Colonic mucosa (tissue), 4 donors: ENCODE results near the gene FRMPD3. TPM values are rescaled to one million over a fixed set of nuclear protein-coding genes. Genes with fewer than 3 reads are reported as not detected.

Experiments used
- DNase-seq: peaks from one replicate; pipeline ENCODE4 v3.0.0-alpha.2; 2020
- H3K27ac ChIP-seq: fragments of 200-600 bp; one replicate; pipeline ENCODE4 v1.8.0; 2021
- H3K27me3 ChIP-seq: fragments of 200-600 bp; one replicate; pipeline ENCODE4 v1.8.0; 2021
- H3K36me3 ChIP-seq: fragments of 200-600 bp; one replicate; pipeline ENCODE4 v1.8.0; 2021
- H3K4me1 ChIP-seq: fragments of 200-600 bp; one replicate; pipeline ENCODE4 v1.8.0; 2021; ENCODE audit warnings: mild to moderate bottlenecking
- H3K4me3 ChIP-seq: fragments of 200-600 bp; one replicate; pipeline ENCODE4 v1.8.0; 2021
- H3K9ac ChIP-seq, 2 donors: one replicate each; pipeline ENCODE4 v1.7.0; 2013; ENCODE audit warnings: control low read depth in 2 of 2, low read depth in 2 of 2, low read length in 2 of 2
- H3K9me3 ChIP-seq: fragments of 200-600 bp; one replicate; pipeline ENCODE4 v1.8.0; 2021
- intact Hi-C: fragments of 100-400 bp; cut with DNase I; formaldehyde crosslinking; loops from one replicate; pipeline ENCODE4 v1.14.1; 2022
- total RNA-seq, 2 donors: library from RNA; stranded (reverse); fragmentation: NEBNext Ultra II Directional in 1 of 2; extraction: Animal tissue kit (Norgen Biotek cat#: 25700) in 1 of 2; gene quantifications; one replicate each; pipeline ENCODE4 v1.2.1, GENCODE V29; 2021
- TF ChIP-seq, protein P1 (sequence below): fragments of 200-600 bp; IDR thresholded peaks from one replicate; pipeline ENCODE4 v1.8.0; 2022; ENCODE audit warnings: antibody characterized with exemption, mild to moderate bottlenecking
- donor health status: healthy.
- donor health status: DM: no; HTN: no; CAD: no.
- donor health status: DM: no; HTN: no; CAD: no.

Gene FRMPD3
- total RNA-seq, 2 donors from 2014 or later, result 0.13 to 0.42 TPM

DNA sequence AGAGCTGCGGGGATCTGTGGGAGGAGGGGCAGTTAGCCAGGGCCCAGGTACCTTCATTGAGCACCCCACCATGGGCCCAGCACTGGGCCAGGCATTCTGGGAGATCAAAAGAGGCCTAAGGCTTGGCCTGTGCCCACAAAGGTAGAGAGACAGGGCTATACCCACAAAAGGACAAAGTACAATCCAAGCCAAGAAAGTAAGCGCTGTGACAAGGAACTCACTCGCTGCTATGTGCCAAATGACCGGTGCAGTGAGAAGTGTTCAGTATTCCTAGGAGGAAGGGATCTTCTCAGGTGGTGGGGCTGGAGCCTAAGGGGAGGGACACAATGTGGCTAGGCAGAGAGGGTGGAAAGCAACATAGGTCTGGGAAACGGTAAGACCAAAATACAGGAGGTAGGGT, 8.8 kb upstream of the FRMPD3 start:
- H3K9ac ChIP-seq, result no peak overlapping the region
- intact Hi-C loops, result no loop called here
- no peak for DNase-seq

DNA sequence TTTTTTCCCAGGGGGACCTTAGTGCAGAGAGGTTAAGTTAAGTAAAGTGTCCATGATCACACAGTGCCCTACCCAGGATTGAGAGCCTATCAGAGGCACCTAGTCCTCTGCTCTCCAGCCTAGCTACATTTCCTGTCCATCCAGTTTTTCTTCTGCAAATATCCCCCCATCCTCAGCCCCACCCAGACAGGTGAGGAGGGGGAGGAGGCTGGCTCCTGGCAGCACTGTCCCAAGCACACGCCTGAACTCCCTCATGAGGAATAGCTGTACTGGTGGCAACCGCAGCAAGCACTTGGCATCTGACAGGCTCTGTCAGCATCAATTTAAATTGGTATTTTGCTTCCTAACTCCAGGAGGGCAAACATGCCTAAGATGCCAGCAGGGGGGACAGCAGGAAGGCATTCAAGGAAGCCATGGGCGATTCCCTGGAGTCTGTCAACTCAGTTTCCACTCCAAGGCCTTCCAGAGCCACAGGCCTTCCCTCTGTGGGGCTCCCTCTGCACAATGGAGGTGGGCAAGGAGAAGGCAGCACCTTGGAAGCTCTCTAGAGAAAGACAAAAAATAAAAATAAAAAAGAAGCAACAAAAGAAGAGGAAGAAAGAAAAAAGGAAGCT, 6.4 kb upstream of the FRMPD3 start:
- Histone ChIP-seq H3K36me3 (no peaks in the 10 kb centered on the region), H3K4me3 (no peak overlapping the region), H3K27ac (no peak overlapping the region), H3K9me3 (no peaks in the 10 kb centered on the region), H3K27me3 (no peaks in the 10 kb centered on the region), H3K9ac (no peak overlapping the region), H3K4me1 (no peaks in the 10 kb centered on the region)
- intact Hi-C loops, result no loop called here
- peak; percentile 47 for DNase-seq
- TF ChIP-seq, protein P1, sequence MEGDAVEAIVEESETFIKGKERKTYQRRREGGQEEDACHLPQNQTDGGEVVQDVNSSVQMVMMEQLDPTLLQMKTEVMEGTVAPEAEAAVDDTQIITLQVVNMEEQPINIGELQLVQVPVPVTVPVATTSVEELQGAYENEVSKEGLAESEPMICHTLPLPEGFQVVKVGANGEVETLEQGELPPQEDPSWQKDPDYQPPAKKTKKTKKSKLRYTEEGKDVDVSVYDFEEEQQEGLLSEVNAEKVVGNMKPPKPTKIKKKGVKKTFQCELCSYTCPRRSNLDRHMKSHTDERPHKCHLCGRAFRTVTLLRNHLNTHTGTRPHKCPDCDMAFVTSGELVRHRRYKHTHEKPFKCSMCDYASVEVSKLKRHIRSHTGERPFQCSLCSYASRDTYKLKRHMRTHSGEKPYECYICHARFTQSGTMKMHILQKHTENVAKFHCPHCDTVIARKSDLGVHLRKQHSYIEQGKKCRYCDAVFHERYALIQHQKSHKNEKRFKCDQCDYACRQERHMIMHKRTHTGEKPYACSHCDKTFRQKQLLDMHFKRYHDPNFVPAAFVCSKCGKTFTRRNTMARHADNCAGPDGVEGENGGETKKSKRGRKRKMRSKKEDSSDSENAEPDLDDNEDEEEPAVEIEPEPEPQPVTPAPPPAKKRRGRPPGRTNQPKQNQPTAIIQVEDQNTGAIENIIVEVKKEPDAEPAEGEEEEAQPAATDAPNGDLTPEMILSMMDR, result no peak

More for the DNA sequence above, 8.8 kb upstream of the FRMPD3 start:
- H3K4me3 ChIP-seq, result no peak overlapping the region
- no peak overlapping the region for H3K27ac ChIP-seq
- H3K36me3 ChIP-seq, result no peaks in the 10 kb centered on the region
- H3K27me3 ChIP-seq, result no peaks in the 10 kb centered on the region
- H3K4me1 ChIP-seq, result no peaks in the 10 kb centered on the region
- TF ChIP-seq, protein P1, result no peak
- no peaks in the 10 kb centered on the region for H3K9me3 ChIP-seq

DNA sequence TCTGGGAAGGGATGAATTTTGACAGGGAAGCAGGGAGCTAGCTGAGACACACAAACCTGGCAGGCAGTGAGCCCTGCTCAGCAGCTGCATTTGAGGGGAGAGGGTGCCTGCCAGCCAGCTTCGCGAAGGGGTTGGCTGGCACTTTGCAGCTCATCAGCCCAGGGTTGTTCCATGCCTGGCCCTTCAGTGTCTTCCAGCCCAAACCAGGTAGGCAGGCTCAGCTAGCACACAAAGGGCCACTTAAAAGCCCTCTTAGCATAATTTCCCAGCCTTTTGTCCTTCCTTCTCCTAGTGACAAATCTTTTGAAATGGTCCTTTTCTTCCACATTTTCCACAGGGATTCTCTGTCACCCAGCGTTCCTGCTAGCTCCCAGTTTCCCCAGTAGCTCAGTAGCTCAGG, 4.3 kb upstream of the FRMPD3 start:
- Histone ChIP-seq H3K27me3 (peaks cover 7% of the 10 kb centered on the region), H3K27ac (no peak overlapping the region), H3K9ac (no peak overlapping the region), H3K4me3 (no peak overlapping the region), H3K9me3 (no peaks in the 10 kb centered on the region), H3K4me1 (no peaks in the 10 kb centered on the region), H3K36me3 (no peaks in the 10 kb centered on the region)
- TF ChIP-seq, protein P1, result no peak
- no peak for DNase-seq
- intact Hi-C loops, result no loop called here

DNA sequence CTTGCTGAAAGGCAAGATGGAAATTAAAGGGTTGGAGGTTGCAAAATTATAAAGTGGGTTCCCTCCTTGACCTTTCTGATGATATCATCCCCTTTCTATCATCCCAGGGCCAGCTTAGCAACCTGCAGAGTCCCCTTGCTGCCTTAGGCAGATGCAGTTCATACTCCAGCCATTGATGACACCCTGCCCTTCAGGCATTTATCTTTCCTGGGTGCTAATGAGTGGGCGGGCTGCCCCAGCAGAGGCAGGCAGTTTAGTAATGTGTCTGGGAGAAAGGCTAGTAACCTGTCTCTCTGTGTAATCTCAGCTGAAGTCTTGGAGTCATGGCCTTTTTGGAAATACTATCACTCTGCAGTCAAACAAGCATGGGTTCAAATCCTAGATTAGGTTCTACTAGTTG, 3.8 kb upstream of the FRMPD3 start:
- Histone ChIP-seq H3K9me3 (no peaks in the 10 kb centered on the region), H3K27ac (no peak overlapping the region), H3K4me3 (no peak overlapping the region), H3K9ac (no peak overlapping the region), H3K27me3 (peaks cover 7% of the 10 kb centered on the region), H3K36me3 (no peaks in the 10 kb centered on the region), H3K4me1 (no peaks in the 10 kb centered on the region)
- DNase-seq, result no peak
- TF ChIP-seq, protein P1, result no peak
- intact Hi-C loops, result no loop called here

DNA sequence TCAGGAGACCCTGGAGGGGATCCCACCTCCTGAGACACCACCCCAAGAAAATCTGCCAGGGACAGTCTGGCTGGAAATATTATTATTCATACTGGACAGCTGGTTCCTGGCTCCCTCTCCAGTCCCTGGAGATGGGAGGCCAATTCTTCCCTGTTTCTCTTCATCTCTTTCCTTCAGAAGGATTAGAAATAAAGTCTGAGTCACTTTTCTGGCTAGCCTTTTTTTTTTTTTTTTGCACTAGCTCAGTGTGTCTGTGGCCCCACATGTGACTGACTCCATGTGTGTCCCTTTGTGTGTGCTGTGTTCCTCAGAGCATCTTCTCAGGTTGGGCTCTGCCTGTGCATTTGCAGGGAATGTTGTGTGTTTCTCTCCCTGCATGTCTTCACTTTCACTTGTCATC, 1.8 kb upstream of the FRMPD3 start:
- no peak overlapping the region for H3K9ac ChIP-seq
- DNase-seq, result no peak
- intact Hi-C loops, result no loop called here
- H3K9me3 ChIP-seq, result no peaks in the 10 kb centered on the region
- H3K27ac ChIP-seq, result no peak overlapping the region
- H3K4me3 ChIP-seq, result no peak overlapping the region
- no peaks in the 10 kb centered on the region for H3K36me3 ChIP-seq
- H3K27me3 ChIP-seq, result peaks cover 7% of the 10 kb centered on the region
- no peaks in the 10 kb centered on the region for H3K4me1 ChIP-seq
- TF ChIP-seq, protein P1, result no peak
